Endothelial cell of umbilical vein (primary cell): Measurements from ENCODE around the gene TMEM222. TPM values are rescaled to one million over a fixed set of nuclear protein-coding genes. Genes with fewer than 3 reads are reported as not detected.

Source experiments
- BruUV-seq: library from RNA; stranded (reverse); fragments of 400-500 nt; replicated peaks from 2 replicates; lab custom pipeline; 2021; lab: Mats Ljungman, UMichigan
- CTCF ChIA-PET: fragments of 300-600, 350-600 bp; sonication (Branson Sonifier 250); formaldehyde crosslinking; loops from one replicate; lab custom pipeline; 2021; ENCODE audit warnings: antibody characterized with exemption, inconsistent platforms; lab: Charles Lee
- POLR2A ChIA-PET: fragments of 300-600, 350-600 bp; sonication (Branson Sonifier 250); formaldehyde crosslinking; loops from one replicate; lab custom pipeline; 2021; ENCODE audit warnings: antibody characterized with exemption, inconsistent platforms; lab: Charles Lee
- DNase-seq: peaks from one replicate; pipeline ENCODE4 v3.0.0-alpha.2; 2011; ENCODE audit warnings: low read depth, low spot score
- FAIRE-seq: peaks from 2 replicates; lab custom pipeline; 2011; peaks lifted over from hg19 to GRCh38; lab: Jason Lieb, UNC
- H2AFZ ChIP-seq: 2 replicates; pipeline ENCODE4 v1.6.0; 2012; ENCODE audit warnings: low read depth, low read length, control low read depth, inconsistent platforms
- H3K27ac ChIP-seq: 2 replicates; pipeline ENCODE4 v1.5.1; 2011; ENCODE audit warnings: low read depth, mild to moderate bottlenecking, control low read depth, low read length, moderate library complexity; ENCODE audit not compliant: insufficient read depth
- H3K27me3 ChIP-seq, 2 experiments: 2 replicates each; pipeline versions ENCODE4 v1.6.0 to v1.6.1; 2011; ENCODE audit warnings: low read length in 2 of 2, mixed read lengths in 1 of 2; ENCODE audit not compliant: control insufficient read depth in 2 of 2, insufficient read depth in 2 of 2
- H3K36me3 ChIP-seq, 2 experiments: 2 replicates in 1 of 2; 3 replicates in 1 of 2; pipeline ENCODE4 v1.5.1; 2011; ENCODE audit warnings: low read length in 2 of 2, mild to moderate bottlenecking in 1 of 2, moderate library complexity in 1 of 2; ENCODE audit not compliant: control insufficient read depth in 2 of 2, insufficient read depth in 2 of 2; ENCODE audit errors: extremely low read depth in 1 of 2
- H3K4me1 ChIP-seq: 3 replicates; pipeline ENCODE4 v1.5.1; 2011; ENCODE audit warnings: mild to moderate bottlenecking, low read length; ENCODE audit not compliant: control insufficient read depth, insufficient read depth; ENCODE audit errors: extremely low read depth
- H3K4me2 ChIP-seq: 2 replicates; pipeline ENCODE4 v1.6.1; 2011; ENCODE audit warnings: low read length, control low read depth, mixed read lengths; ENCODE audit not compliant: insufficient read depth
- H3K4me3 ChIP-seq, 3 experiments: fragments of 200-600 bp in 1 of 3; sonication (generic), shearing (Covaris generic) in 1 of 3; replicated peaks in 1 of 3; 2 replicates each; pipeline ENCODE4 v1.5.1; 2011 to 2016; ENCODE audit warnings: control low read depth in 3 of 3, low read length in 3 of 3, mild to moderate bottlenecking in 2 of 3, inconsistent platforms in 1 of 3, low read depth in 1 of 3, moderate library complexity in 1 of 3; ENCODE audit not compliant: insufficient read depth in 1 of 3
- H3K79me2 ChIP-seq: 2 replicates; pipeline ENCODE4 v1.6.0; 2012; ENCODE audit warnings: low read length, inconsistent platforms; ENCODE audit not compliant: control insufficient read depth, insufficient read depth
- H3K9ac ChIP-seq: replicated peaks from 2 replicates; pipeline ENCODE3; 2011; ENCODE audit warnings: low read length, control low read depth; ENCODE audit not compliant: insufficient read depth; ENCODE audit errors: extremely low read depth
- H3K9me1 ChIP-seq: replicated peaks from 3 replicates; pipeline ENCODE4 v1.6.0; 2011; ENCODE audit warnings: mild to moderate bottlenecking, low read length; ENCODE audit not compliant: control insufficient read depth, insufficient read depth; ENCODE audit errors: extremely low read depth
- H3K9me3 ChIP-seq: replicated peaks from 2 replicates; pipeline ENCODE4 v1.5.1; 2012; ENCODE audit warnings: low read length, inconsistent platforms; ENCODE audit not compliant: control insufficient read depth, insufficient read depth
- H4K20me1 ChIP-seq: replicated peaks from 2 replicates; pipeline ENCODE3; 2011; ENCODE audit warnings: mild to moderate bottlenecking, low read length; ENCODE audit not compliant: control insufficient read depth, insufficient read depth; ENCODE audit errors: extremely low read depth
- CTCF ChIP-seq, 2 donors: IDR thresholded peaks; 1 replicate in 1 of 2; 2 replicates in 1 of 2; pipeline ENCODE4 v1.5.1; 2011; ENCODE audit warnings: low read length in 2 of 2, mild to moderate bottlenecking in 2 of 2, moderate library complexity in 2 of 2, control low read depth in 1 of 2, inconsistent platforms in 1 of 2, low read depth in 1 of 2; ENCODE audit not compliant: insufficient read depth in 1 of 2; ENCODE audit errors: extremely low read depth in 1 of 2
- EZH2 ChIP-seq: IDR thresholded peaks from 2 replicates; pipeline ENCODE4 v1.6.1; 2012; ENCODE audit warnings: borderline replicate concordance, low read depth, mild to moderate bottlenecking, moderate library complexity, low read length, inconsistent platforms; ENCODE audit not compliant: severe bottlenecking
- FOS ChIP-seq: IDR thresholded peaks from 2 replicates; pipeline ENCODE4 v1.6.1; 2011; ENCODE audit warnings: mild to moderate bottlenecking, low read length, moderate library complexity, borderline replicate concordance; ENCODE audit not compliant: insufficient read depth
- GATA2 ChIP-seq: IDR thresholded peaks from 2 replicates; pipeline ENCODE4 v1.7.0; 2011; ENCODE audit warnings: low read depth, mild to moderate bottlenecking, moderate library complexity, mixed read lengths, low read length; ENCODE audit not compliant: insufficient read length, insufficient read depth
- JUN ChIP-seq: IDR thresholded peaks from 2 replicates; pipeline ENCODE4 v1.6.1; 2011; ENCODE audit warnings: borderline replicate concordance, low read depth; ENCODE audit not compliant: insufficient read length, insufficient read depth
- MAX ChIP-seq: IDR thresholded peaks from 2 replicates; pipeline ENCODE4 v1.6.1; 2011; ENCODE audit not compliant: insufficient read depth, insufficient read length
- MYC ChIP-seq: IDR thresholded peaks from one replicate; pipeline ENCODE4 v1.6.1; 2011; ENCODE audit warnings: mild to moderate bottlenecking, low read depth, low read length
- POLR2A ChIP-seq: IDR thresholded peaks from 2 replicates; pipeline ENCODE4 v1.6.1; 2012; ENCODE audit warnings: low read depth, mild to moderate bottlenecking, control low read depth, low read length
- POLR2AphosphoS5 ChIP-seq: IDR thresholded peaks from 2 replicates; pipeline ENCODE4 v1.6.1; 2012; ENCODE audit warnings: low read depth, mild to moderate bottlenecking, control low read depth, low read length, moderate library complexity; ENCODE audit not compliant: insufficient read depth
- dilution Hi-C: fragments of 300-500 bp; cut with MboI; formaldehyde crosslinking; loops from one replicate; pipeline ENCODE4 v1.15.0; 2019; ENCODE audit warnings: low sequenced_read_pairs; ENCODE audit not compliant: extremely low pct_ligation_motif_present
- intact Hi-C: fragments of 100-400 bp; cut with micrococcal nuclease; formaldehyde crosslinking; loops from one replicate; pipeline ENCODE4 v1.10.0; 2022
- polyA plus RNA-seq, 4 experiments: library from polyadenylated mRNA; depleted of rRNA in 3 of 4; stranded (reverse) in 3 of 4; unstranded in 1 of 4; fragments of >200 nt; gene quantifications; 2 replicates each; pipeline versions ENCODE4 v1.2.1 to v1.2.3, GENCODE V29; 2011 to 2012; ENCODE audit warnings: missing spikeins in 1 of 4
- total RNA-seq: library from RNA; stranded (reverse); gene quantifications from 2 replicates; pipeline ENCODE4 v1.2.3, GENCODE V29; 2021

Gene TMEM222
- total and polyA plus RNA-seq, 2 donors (not counting 3 experiments of a cell fraction or from before 2014, with no cell fraction given) = 45.8 to 76.1 TPM

- Histone ChIP-seq H3K9ac (no peak overlapping the region), H3K36me3 (no peaks in the 10 kb centered on the region), H3K4me1 (no peaks in the 10 kb centered on the region), H3K9me3 (no peaks in the 10 kb centered on the region), H3K27me3 (peaks cover 0 to 4% of the 10 kb centered on the region in 2 experiments), H3K4me3 (no peak overlapping the region), H3K79me2 (no peaks in the 10 kb centered on the region), H2AFZ (no peak overlapping the region), H3K4me2 (no peak overlapping the region), H4K20me1 (no peaks in the 10 kb centered on the region), H3K9me1 (no peaks in the 10 kb centered on the region), H3K27ac (no peak overlapping the region)
- no peak for TF ChIP-seq CTCF (IDR thresholded peaks at IDR 0.05; ENCODE audit: extremely low read depth in 1 of 2, insufficient read depth in 1 of 2, low read depth in 1 of 2, low read length in 2 of 2)
- TF ChIP-seq EZH2 = no peak
- no peak for TF ChIP-seq GATA2
- TF ChIP-seq MYC = no peak
- no peak for TF ChIP-seq JUN
- no peak for TF ChIP-seq POLR2A
- TF ChIP-seq FOS = no peak
- TF ChIP-seq POLR2AphosphoS5 = no peak
- TF ChIP-seq MAX = no peak
- intact Hi-C loops = no loop called here
- dilution Hi-C loops = no loop called here
- ChIA-PET POLR2A (interaction anchor here (0.8 kb wide), 1 partner anchor 63 kb away, joined by 3 read pairs; no protein-coding TSS in a partner anchor), CTCF (interaction anchor here (1.0 to 2.2 kb wide), 3 partner anchors 13 to 44 kb away, joined by 3 to 9 read pairs (median 3); no protein-coding TSS in a partner anchor)
- FAIRE-seq (no peak), DNase-seq (no peak)
- no TSS peak for BruUV-seq
These were observed 7.8 kb upstream of the TMEM222 start for GRCh38 chr1:27314169-27314568.
